HG03135 (cell line): ENCODE results near the gene PCBP3.
"Not testable (repeated sequence)": the region's sequence is repeated elsewhere in the genome, so short reads cannot be mapped to it uniquely, and the experiment has no call there.

Experiments
- ATAC-seq: cut with Tn5 transposase; IDR thresholded peaks from one replicate; pipeline ENCODE4 v1.9.1; 2021; ENCODE audit warnings: mild to moderate bottlenecking, moderate library complexity; ENCODE audit not compliant: unreplicated experiment

Gene PCBP3

DNA sequence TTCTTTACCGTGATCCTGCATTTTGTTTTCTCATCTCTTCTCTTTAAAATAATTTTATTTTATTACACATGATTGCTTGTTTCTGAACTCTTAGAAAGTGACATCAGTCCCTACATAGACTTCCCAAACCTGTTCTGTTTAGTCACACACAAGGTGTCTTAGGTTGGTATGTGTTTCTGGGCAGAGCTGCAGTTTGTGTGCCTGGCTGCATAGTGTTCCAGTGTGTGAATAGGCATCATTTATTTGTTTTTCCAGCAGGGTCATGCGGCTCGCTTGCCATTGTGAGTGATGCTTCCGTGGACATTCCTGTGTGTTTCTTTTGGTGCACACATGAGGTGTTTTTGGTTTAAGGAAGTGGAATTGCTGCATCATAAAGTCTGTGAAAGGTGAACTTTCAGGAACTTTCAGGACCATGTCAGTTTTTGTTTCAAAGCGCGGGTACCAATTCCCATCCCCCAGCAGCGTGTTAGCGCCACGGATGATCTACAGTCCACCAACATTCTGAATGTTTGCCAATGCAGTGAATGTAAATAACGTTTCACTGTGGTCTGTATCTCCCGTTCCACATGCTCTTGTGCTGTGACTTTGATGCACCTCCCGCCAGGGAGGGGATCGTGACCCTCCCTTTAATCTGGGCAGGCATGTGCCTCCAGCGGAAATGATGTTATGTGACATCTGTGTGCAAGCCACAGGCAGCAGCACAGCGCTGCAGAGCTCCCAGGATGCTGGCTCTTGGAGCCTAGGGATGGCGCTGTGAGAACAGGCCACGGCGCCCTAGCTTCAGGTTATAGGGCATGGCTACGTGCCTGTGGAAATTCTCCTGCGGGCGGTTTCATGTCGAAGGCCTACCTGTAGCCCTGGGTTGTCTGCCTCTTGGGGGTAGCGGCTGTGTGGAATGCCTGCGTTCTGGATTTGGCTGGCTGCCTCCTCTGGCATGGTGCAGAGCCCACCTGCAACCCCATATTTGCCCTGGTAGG, 193.5 kb downstream of the PCBP3 start:
- ATAC-seq: no peak

DNA sequence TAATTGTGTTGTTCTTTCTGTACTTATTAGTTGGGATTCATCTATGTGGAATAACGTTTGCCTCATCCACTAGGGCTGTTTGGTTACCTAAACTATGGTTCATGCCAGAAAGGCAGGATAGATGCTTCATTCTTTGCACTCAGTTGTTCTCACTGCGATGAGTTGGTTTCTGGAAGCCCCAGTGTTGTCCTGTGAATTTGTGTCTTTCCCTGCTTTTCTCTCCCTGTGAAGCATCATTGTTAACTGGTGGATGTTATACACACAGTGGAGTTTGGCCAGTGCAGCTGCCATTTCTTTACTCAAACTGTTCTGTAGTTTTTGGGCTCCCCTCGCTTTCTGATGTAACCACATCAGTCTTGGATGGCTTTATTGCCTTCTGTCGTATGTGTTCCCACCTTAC, 194.4 kb downstream of the PCBP3 start:
- no peak for ATAC-seq

DNA sequence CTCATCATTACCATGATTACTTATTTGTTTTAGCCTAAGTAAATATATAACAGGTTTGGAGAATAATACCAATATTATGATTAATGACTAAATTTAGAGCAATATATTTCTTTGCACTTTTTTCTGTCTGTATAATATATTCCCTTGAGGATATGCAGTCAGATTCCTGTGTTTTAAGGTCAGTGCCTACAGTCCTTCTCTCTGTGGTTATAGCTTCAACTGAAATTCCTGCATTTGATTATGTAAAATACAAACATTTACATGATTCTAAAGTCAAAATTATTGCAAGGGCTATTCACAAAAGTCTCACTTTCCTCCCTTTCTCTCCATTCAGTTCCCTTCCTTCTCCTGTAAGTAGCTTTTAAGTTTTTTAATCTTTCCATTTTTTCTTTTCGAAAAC, 195.1 kb downstream of the PCBP3 start:
- no peak for ATAC-seq

DNA sequence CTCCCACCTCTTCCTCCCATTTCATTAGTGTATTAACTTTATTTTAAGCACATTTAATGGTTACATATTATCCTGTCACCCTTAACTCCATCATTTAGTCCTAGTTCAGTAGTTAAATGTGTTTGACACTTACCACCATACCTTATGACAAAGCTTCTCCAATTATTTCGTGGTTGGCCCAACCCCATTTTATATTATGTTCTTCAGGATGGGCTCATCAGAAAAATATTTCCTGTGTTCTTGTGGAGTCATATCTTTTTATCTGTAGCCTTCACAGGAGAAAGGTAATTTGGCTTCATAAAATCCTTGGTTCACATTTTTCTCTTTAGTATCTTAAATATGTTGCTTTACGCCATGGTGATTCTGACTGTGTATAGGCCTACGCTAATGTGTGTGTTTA, 195.7 kb downstream of the PCBP3 start:
- ATAC-seq: no peak

DNA sequence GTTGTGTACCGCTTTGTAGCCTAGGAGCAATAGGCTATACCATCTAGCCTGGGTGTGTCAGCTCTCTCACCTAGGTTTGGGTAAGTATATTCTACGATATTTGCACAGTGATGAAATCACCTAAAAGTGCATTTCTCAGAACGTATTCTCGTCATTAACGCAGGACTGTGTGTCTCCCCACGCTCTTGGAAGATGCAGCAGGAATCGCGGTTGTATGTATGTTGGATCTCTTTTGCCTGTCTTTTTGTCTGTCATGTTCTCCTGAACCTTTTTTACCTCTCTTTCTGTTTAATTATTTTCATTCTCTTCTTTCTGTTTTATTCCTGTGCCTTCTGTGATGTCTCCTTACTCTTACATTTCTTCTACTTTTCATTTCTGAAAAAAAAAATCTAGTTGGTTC, 197.5 kb downstream of the PCBP3 start:
- no peak for ATAC-seq

DNA sequence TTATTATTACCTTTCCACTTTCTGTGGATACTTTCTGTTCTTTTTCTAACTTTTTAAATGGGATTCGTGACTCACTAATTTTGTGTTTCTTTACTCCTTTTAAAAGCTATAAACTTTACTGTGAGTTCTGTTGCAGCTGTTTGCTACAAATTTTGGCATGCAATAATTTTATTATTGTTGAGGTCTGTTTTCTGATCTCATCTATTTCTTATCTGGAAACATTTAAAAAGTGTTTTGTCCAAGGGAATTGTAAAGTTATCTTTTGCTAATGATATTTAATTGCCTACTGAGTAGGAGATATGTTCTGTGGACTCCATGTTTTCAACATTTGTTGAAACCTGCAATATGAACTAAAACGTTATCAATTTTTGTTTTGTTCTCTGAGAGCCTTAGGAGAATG, 199.9 kb downstream of the PCBP3 start:
- ATAC-seq: no peak

DNA sequence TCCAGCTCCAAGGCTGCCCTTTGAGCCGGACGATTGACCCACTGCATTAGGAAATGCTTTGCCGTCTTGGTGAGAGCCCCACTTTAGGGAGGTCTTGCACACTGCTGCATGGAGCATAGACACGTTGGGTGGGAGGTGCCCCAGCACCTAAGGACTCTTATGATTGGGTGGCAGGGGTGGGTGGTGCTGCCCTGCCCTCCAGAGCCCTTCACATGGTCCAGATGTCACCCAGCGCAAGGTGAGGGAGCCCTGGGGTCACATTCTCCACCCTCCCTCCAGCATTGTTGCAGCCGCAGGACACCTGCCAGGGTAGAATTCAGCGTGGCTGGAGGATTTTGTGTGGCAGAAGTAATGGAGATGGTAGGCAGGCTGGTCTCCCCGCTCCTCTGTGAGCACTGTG, 200.7 kb downstream of the PCBP3 start:
- ATAC-seq: no peak

DNA sequence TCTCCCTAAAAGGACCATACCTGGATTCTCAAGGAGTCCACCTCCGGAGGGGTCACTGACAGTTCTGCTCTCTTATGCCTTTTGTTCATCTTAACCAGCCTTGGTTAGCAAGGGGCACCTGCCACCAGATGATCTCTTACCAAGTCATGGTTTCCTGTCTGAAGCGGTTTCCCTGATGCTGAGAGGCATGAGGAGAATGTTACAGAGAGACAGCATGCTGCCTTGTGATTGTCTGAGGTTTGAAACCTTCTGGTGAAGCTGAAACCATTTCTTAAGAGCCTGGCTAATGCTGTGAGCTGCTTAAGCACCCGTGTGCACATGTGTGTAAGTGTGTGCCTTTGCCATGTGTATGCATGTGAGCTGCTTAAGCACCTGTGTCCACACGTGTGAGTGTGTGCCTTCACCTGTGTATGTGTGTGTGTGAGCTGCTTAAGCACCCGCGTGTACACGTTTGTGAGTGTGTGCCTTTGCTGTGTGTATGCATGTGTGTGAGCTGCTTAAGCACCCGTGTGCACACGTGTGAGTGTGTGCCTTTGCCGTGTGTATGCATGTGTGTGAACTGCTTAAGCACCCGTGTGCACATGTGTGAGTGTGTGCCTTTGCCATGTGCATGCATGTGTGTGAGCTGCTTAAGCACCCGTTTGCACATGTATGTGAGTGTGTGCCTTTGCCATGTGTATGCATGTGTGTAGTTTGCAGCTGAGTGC, 201.7 kb downstream of the PCBP3 start:
- no peak for ATAC-seq

DNA sequence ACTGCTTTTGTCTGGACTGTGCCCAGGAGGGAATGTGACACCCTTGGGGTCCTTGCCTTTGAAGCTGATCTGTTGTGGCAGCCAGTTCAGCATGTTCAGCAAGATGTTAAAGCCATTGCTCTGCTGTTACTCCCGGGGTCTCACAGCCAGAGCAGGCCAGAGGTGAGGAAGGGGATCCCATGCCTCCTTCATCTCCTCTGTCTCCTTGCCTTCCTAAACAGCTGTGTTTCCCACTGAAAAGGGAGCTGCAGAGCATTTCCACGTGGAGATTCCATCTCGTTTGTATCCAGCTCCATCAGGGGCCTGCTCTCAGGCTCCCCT, 202.2 kb downstream of the PCBP3 start:
- no peak for ATAC-seq

DNA sequence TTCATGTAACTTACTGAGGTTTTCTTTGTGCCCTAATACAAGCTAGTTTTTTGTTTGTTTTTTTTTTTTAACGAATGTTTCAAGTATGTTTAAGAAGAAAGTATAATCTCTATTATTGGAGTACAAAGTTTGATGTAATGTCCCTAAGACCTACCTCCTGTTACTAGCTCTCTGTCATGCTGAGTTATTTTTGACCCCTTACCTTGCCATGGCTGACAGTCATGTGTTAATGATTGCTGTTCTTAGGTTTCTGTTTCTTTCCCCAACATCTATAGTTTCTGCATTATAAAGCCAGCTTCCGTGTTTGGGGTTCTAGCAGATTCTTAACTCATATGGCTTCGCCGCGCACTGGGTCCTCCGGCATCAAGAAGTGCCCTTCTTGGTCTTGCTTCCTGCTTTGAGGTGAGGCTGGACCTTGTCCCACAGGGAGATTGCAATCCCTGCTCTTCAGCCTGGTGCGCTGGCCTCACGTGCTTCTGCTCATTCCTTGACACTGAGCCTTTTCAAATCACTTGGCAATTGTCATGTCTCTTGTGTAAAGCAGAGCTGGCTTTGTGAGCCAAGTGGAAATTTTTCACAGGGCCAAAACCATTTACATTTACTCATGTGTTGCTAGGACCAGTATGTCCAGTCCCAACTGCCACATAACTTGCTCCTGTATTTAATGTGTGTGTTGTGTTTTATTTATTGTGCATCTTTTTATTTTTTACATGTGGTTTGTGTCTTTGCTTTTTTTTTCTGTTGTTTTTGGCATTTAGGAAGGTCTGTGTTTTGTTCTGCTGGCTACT, 203.0 kb downstream of the PCBP3 start:
- ATAC-seq: no peak

DNA sequence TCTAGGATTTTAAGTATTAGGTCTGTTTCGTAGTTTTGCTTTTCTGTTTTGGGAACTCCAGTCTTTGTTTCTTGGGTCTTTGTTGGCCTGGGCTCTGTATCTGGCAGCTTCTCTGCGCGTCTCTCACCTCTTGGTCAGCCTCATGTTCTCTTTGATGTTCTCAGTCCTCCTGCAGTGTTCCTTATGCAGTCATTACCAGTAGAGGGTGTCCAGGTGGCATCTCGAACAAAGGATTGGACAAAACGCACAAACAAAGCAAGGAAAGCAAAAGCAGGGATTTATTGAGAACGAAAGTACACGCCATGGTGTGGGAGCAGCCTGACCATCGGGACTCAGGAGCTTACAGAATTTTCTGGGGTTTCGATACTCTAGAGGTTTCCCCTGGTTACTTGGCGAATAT, 204.3 kb downstream of the PCBP3 start:
- no peak for ATAC-seq

DNA sequence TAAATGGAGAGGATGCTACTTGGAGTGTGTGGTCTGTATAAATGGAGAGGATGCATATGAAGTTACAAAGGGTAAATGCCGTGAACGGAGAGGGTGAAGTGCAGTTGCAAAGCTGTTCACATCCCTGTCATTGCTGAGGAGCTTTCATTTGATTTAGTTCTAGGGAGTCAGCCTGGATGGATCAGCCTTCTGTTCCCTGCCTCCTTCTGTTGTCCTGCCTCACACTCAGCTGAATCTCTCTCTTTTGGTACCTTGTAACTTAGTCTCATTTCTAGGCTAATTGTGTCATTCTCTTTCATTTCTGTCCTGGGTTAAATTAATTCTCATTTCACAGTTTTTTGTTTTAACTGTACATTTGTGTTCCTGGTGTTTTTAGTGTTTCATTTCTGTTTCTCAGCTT, 204.8 kb downstream of the PCBP3 start:
- no peak for ATAC-seq

DNA sequence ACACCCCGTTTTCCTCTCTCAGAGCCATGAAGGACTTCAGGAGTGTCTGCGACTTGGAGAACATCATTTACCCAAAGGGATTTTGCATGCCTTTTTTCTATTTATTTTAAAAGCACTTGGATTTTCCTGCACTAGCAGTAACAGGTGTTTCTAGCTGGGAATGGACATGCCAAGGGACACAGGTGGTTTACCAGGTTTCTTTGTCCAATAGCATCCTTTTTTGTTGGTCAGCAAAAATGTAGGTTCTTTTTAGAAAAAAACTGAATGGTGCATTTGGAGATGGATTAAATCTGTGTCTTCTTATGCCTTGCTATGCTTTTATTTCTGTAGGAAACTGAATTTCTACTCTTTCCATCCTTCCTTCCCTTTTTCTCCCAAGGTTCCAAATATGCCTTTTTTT, 205.3 kb downstream of the PCBP3 start:
- no peak for ATAC-seq

DNA sequence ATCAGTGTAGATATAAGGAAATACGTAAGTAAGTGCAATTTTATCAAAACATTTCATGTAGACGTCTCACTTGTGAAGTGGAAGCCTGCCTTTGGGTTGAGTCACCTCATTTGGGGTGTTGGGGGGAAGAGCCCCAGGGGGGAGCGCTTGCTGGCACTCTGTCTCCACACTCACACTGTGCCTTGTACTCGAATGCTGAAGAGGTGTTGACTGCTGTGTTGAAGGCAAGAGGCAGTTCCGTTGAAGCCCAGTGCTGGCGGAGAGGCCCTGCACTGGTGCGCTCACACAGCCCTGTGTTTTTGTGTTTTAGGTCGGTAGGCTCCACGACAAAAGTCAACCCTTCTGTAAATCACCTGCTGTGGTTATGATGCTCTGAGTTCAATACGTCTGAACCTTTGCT, 206.1 kb downstream of the PCBP3 start:
- no peak for ATAC-seq

DNA sequence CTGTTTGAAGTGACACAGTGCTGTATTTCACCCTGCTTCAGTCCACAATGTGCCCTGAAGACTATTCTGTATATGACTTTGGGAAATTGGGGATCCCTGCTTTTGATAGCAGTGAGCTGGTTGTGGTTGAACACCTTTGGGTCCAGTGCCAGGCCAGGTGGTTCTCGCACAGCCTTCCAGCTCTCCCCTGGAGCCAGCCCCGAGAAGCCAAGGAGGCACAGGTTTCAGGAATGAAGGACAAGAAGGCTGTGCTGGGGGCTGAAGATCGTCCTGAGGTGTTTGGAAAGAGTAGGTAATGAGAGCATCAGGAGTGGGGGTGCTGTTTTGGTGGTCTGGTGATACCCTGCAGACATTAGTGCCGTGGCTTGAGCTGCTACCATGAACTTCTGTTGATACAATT, 206.7 kb downstream of the PCBP3 start:
- ATAC-seq: no peak

DNA sequence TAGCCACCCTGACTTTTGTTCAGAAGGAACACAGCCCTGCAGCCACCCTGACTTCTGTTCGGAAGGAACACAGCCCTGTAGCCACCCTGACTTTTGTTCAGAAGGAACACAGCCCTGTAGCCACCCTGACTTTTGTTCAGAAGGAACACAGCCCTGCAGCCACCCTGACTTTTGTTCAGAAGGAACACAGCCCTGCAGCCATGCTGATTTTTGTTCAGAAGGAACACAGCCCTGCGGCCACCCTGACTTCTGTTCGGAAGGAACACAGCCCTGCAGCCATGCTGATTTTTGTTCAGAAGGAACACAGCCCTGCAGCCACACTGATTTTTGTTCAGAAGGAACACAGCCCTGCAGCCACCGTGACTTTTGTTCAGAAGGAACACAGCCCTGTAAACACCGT, 208.9 kb downstream of the PCBP3 start:
- not testable (repeated sequence) for ATAC-seq

DNA sequence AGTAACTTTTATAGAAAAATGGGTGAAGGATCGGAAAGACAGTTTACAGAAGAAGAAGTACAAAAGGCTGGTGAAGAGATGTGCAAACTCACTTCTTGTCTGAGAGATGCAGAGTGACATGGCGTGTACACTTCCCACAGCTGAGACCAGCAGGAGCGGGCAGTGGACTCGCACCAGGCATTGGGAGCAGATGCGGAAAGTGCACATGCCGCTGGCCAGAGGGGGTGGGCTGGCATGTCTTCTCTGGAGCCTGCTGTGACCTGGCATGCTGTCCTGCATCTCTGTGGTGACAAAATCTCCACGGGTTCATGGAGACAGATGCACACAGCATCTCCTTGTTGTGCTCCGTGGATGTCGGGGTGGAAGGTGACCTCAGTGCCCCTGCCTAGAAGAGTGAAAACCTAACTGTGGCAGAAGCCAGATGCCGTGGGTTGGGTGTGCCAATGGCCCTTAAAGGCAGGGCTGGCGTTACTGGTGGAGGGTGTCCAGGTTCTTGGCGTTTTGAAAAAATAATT, 209.4 kb downstream of the PCBP3 start:
- no peak for ATAC-seq

DNA sequence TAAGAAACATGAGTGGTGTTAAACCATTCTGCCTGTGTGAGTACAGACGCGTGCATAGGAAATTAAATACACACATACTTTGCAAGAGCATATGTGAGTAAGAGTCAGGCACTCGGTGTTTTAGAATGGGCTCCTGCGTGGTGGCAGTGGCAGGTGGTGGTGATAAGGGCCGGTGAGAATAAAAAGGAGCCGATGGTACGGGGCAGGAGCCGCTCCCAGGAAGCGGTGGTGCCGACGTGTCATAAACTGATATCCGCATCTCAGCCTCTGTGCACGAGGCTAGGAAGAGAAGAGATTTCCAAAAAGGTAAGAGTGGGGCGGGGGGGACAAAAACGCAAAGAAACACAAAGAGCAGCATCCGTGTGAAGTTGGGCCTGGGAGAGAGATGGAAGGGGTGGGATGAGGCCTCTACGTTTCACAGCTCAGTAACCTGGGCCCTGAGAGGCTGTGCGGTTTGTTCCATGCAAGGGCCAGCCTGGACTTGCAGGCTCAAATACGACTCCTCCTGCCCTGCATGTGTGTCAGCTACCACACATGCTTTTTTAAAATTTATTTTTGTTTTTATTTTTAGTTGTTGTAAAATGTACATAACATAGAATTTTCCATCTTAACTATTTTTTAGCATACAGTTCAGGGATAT, 210.3 kb downstream of the PCBP3 start:
- ATAC-seq: no peak

DNA sequence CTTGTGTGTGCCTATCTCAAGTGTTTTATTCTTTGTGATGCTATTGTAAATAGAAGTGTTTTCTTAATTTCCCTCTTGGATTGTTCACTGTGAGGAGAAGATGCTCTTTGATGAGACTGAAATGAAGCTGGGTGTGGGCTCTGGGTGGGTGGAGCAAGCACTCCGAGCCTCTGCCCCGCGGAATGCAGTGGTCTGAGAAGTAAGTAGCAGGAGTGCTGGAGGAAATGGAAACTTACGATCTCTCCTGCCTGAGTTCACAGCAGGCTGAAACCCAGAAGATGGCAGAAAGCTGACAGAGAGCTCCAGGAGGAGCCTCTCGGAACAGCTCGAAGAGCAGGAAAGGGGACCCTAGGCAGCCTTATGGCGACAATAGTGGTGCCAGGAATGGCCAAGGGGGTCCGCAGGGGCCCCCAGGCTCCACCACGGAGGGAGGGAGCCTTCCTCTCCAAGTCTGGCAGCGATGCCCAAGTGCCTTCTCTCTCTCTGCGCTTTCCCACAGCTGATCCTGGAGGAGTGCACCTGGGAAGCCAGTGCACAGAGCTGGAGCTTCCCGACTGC, 211.2 kb downstream of the PCBP3 start:
- no peak for ATAC-seq

DNA sequence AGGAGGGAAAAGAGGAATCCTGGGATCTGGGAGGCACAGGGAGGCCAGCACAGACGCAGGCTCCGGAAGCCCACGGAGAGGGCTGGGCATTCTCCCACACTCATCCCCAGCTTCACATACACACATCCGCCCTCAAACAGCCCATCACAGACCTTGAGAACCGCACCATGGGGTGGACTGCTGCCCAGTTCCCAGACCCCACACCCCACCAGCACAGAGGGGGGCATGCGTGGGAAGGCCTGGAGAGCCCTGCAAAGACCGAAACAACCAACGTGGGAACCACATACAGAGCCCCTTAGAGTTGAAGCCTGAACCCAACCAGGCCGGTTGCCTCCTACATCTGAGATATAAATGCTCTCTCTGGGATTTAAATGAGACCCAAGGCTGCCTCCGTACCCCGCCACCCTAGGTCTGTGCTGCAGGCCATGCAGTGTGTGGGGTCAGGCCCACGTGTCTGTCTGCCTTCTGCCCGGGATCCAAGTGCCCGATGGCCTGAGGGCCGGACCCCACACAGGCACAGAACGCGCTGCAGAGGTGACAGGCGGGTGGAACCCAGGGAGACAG, 211.8 kb downstream of the PCBP3 start:
- ATAC-seq: no peak
